Activated CD4-positive, alpha-beta T cell treated with anti-CD3 and anti-CD28 coated beads, Interleukin-2, amount 10 ng/mL, durations not matched to agents 7 days and 5 days (primary cell): ENCODE results near the gene PRKAR1B. TPM values are rescaled to one million over a fixed set of nuclear protein-coding genes. Genes with fewer than 3 reads are reported as not detected.
A peak's percentile ranks its signal among the peaks of the same experiment; 100 is the strongest.

Experiments
- CTCF ChIA-PET: fragments of 350-600 bp; sonication (Branson Sonifier 250); formaldehyde crosslinking; loops from one replicate; lab custom pipeline; 2021; ENCODE audit warnings: antibody characterized with exemption; lab: Charles Lee
- POLR2A ChIA-PET: fragments of 350-600 bp; sonication (Branson Sonifier 250); formaldehyde crosslinking; loops from one replicate; lab custom pipeline; 2021; ENCODE audit warnings: antibody characterized with exemption; lab: Charles Lee
- DNase-seq: peaks from one replicate; pipeline ENCODE4 v3.0.0-alpha.2; 2020
- H3K27ac Mint-ChIP-seq: one replicate; pipeline ENCODE4 v1.8.0; 2021; ENCODE audit warnings: mild to moderate bottlenecking, moderate library complexity, mixed read lengths
- H3K27me3 Mint-ChIP-seq: one replicate; pipeline ENCODE4 v1.8.0; 2021; ENCODE audit warnings: mixed read lengths
- H3K36me3 Mint-ChIP-seq: one replicate; pipeline ENCODE4 v1.8.0; 2021; ENCODE audit warnings: low read depth, mixed read lengths
- H3K4me1 Mint-ChIP-seq: one replicate; pipeline ENCODE4 v1.8.0; 2021; ENCODE audit warnings: mixed read lengths
- H3K4me3 Mint-ChIP-seq: one replicate; pipeline ENCODE4 v1.8.0; 2021; ENCODE audit warnings: mild to moderate bottlenecking, moderate library complexity, mixed read lengths
- H3K9me3 Mint-ChIP-seq: one replicate; pipeline ENCODE4 v1.8.0; 2021; ENCODE audit warnings: mixed read lengths
- total RNA-seq, 2 experiments: library from RNA; stranded (reverse); gene quantifications; one replicate each; pipeline ENCODE4 v1.2.3, GENCODE V29; 2021

PRKAR1B gene
- total RNA-seq, 2 experiments from 2014 or later = 29.8 to 32.5 TPM

DNA sequence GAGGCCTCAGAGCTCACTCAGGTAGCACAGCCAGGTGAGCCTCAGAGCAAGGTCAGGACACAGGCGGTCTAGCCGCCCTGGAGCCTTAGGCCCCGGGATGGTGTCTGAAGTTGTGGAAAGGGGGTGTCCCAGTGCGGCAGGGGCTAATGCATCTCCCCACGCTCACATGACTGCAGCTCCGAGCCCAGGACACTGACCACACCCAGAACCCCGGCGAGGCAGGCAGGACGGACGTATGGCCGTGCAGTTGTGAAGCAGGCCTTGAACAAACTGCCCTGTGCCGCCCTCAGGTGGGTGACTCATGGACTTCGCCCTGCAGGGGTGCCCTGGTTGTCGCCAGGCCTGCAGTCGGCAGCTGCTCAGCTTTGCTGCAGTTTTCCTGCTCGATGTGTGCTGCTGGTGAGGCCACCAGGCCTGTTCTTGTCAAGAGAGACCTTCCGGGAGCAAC lies 5.0 kb upstream of the PRKAR1B start:
- Mint-ChIP-seq H3K4me3 (no peak overlapping the region), H3K36me3 (peaks cover 17% of the 10 kb centered on the region), H3K27me3 (no peaks in the 10 kb centered on the region), H3K27ac (no peak overlapping the region), H3K4me1 (peaks cover 16% of the 10 kb centered on the region), H3K9me3 (no peaks in the 10 kb centered on the region)
- no peak for DNase-seq
- ChIA-PET CTCF (interaction anchor here (1.1 kb wide), 1 partner anchor 18 kb away, joined by 3 read pairs; no protein-coding TSS in a partner anchor), POLR2A (no interaction called here)

DNA sequence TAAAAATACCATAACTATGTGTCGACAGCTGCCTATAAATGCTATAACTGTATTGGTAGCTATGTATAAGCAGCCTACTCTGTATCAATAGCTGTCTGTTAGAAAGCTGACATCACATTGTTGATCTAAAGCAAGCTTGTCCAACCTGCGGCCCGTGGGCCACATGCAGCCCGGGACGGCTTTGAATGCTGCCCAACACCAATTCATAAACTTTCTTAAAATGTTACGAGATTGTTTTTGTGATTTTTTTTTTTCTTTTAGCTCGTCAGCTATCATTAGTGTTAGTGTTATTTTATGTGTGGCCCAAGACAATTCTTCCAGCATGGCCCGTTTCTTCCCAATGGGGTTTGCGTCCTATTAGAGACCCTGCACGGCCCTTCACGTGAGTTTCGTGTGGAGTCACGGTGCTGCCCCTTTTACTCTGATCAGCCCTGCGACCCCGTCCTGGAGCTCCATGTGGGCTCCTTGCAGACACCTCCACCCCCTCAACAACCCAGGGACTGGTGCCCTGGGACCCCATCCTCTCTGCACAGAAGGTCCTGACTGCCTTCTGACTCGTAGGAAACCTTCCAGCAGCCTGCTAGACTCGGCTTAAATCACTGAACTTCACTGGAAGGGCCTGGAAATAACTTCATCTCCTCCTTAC lies 4.5 kb upstream of the PRKAR1B start:
- Mint-ChIP-seq H3K36me3 (peaks cover 17% of the 10 kb centered on the region), H3K9me3 (no peaks in the 10 kb centered on the region), H3K4me1 (peaks cover 16% of the 10 kb centered on the region), H3K27ac (no peak overlapping the region), H3K4me3 (no peak overlapping the region), H3K27me3 (no peaks in the 10 kb centered on the region)
- POLR2A ChIA-PET = no interaction called here
- CTCF ChIA-PET = interaction anchor here (0.8 to 1.1 kb wide), 3 partner anchors 16 to 136 kb away, joined by 3 to 5 read pairs (median 4); no protein-coding TSS in a partner anchor
- DNase-seq = no peak

DNA sequence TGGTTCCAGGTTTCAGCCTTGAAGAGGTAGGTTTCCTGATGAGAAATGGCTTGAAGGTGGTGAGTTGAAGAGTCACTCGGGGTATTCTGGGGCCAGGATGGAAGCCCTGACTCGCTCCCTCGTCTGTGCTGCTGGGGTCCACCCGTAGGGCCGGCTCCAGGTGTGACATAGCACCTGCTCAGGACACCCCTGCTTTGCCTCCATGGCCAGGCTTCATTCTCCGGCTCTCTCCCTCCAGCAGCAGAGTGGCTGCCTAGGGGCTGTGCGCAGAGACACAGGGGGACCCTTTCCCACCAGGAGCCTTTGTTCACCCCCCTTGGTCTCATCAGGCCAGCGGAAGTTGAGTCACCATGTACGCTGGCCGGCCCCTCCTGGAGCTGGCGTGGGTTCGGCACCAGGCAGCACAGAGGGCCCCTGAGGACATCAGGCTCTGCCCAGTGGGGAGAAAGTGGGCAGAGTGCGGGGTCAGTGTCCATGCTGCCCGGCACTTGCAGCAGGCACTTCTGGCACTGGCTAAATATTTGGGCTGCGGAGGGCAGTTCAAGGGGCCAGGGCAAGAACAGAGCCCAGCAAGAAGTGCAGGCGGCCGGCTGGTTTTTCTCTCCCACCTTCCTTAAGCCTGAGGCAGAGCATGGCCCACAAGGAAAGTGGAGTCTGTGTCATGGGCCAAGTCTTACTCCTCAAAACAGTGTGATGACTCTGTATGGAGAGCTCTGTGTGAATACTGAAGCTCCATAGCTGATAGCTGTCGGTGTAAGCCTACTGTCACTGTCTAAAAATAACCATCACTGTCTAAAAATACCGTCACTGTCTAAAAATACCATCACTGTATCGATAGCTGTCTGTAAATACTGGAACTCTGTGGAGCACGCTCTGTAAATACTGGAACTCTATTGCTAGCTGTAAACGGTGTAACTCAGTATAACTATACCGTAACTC lies 3.7 kb upstream of the PRKAR1B start:
- no peak for DNase-seq

DNA sequence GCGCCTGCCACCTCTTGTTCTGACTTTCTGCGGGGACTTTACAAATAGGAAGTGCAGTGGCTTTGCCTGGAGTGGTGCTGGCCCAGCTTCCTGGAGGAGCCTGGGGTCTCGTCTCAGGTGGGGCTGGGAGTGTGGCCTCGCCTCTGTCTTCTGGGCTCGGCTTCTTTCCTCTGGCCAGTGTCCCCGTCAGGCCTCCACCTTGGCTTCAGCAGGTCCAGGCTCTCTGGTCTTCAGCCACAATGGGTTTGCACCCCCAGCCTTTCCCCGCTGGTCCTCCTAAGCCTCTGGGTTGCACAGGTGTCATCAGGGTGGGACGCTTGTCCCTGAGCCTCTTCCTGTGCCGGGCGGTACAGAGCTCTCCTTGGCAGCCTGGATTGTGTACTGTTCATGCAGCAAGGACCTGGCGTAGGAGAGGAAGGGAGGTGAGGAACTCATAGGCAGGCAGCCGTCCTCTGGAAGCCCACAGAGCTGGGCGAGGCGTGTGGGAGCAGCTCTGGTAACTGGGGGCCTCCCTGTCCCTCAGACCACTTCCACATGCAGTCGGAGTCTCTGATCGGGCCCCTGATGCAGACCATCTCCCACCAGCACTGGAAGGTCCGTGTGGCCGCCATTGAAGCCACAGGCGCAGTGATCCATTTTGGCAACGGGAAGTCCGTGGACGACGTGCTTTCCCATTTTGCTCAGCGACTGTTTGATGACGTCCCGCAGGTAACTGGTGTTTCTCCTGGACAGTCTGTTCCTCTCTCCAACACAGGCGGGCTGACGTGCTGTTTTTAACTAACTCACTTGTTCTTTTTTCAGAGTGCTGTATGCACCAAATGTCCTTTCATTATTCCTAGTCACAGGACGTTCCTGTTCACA lies 2.3 kb upstream of the PRKAR1B start:
- Mint-ChIP-seq H3K36me3 (peaks cover 35% of the 10 kb centered on the region), H3K9me3 (peaks cover 14% of the 10 kb centered on the region), H3K4me1 (peaks cover 31% of the 10 kb centered on the region), H3K27ac (peak overlapping the region; percentile 15), H3K27me3 (no peaks in the 10 kb centered on the region), H3K4me3 (no peak overlapping the region)
- ChIA-PET POLR2A (no interaction called here), CTCF (interaction anchor here (0.7 to 1.5 kb wide), 3 partner anchors 31 to 363 kb away, joined by 3 to 4 read pairs (median 3); no protein-coding TSS in a partner anchor)
- no peak for DNase-seq

More for the DNA sequence above, 3.7 kb upstream of the PRKAR1B start:
- POLR2A ChIA-PET = no interaction called here
- Mint-ChIP-seq H3K4me3 (no peak overlapping the region), H3K27ac (no peak overlapping the region), H3K9me3 (peaks cover 3% of the 10 kb centered on the region), H3K36me3 (peaks cover 21% of the 10 kb centered on the region), H3K27me3 (no peaks in the 10 kb centered on the region), H3K4me1 (peaks cover 20% of the 10 kb centered on the region)
- CTCF ChIA-PET = interaction anchor here (0.7 to 1.1 kb wide), 4 partner anchors 15 to 298 kb away, joined by 3 to 5 read pairs (median 4); no protein-coding TSS in a partner anchor

DNA sequence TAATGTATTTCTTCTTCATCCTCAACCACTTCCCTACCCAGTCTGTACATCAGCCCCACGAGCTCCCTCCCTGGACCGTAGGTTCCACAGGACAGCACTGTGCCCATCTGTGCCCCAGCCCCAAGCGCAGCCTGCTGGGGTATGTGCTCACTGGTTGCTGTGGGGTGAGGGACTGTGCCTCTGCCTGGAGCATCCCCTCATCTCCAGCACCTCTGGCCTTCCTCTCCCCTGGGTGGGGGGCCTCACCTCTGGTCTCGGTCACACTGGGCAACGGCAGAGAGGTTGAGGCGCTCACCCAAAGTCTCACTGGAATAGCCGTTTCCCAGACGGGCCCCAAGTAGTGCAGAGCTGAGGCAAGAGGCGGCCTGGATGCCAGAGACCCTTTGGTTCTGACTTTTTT lies 1.5 kb upstream of the PRKAR1B start:
- H3K27me3 Mint-ChIP-seq = no peaks in the 10 kb centered on the region
- ChIA-PET CTCF (interaction anchor here (0.7 to 1.5 kb wide), 3 partner anchors 32 to 363 kb away, joined by 3 to 4 read pairs (median 3); no protein-coding TSS in a partner anchor), POLR2A (no interaction called here)
- peak overlapping the region; percentile 83 for H3K27ac Mint-ChIP-seq
- H3K9me3 Mint-ChIP-seq = peaks cover 18% of the 10 kb centered on the region
- peaks cover 35% of the 10 kb centered on the region for H3K4me1 Mint-ChIP-seq
- no peak for DNase-seq
- peaks cover 42% of the 10 kb centered on the region for H3K36me3 Mint-ChIP-seq
- H3K4me3 Mint-ChIP-seq = peak overlapping the region; percentile 81

DNA sequence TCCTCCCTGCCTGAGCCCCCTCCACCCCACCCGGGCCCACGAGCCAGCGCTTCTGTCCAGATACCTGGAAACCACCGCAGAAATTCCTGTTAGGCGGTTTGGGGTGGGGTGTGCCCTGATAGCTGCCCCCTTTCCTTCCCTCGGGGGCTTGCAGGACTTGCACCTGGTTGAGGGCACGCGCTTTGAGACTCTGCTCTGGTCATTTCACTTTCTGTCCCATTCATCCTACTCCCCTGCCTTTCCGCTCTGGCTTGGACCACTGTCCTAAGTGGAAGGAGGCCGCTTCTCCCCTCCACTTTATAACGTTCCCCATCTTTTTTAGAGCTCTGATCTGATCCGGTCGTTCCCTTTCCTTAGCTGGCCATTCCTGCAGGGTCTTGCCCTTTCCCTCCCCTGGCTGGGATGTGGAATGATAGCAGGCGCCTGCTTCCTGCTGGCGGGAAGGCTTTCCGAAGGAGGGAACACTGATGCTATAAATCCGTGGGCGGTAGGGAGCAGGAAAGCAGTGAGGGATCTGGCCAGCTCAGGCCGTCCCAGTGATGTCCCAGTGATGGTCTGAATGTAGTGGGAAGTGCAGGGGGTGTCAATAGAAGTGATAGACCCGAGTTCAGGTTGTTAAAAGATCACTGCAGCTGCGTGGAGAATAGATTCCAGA lies 852 bp upstream of the PRKAR1B start:
- Mint-ChIP-seq H3K4me1 (peaks cover 35% of the 10 kb centered on the region), H3K4me3 (peak overlapping the region; percentile 81), H3K27ac (peak overlapping the region; percentile 83), H3K27me3 (no peaks in the 10 kb centered on the region), H3K36me3 (peaks cover 42% of the 10 kb centered on the region), H3K9me3 (peaks cover 22% of the 10 kb centered on the region)
- DNase-seq = no peak
- ChIA-PET CTCF (interaction anchor here (1.0 to 1.5 kb wide), 3 partner anchors 33 to 362 kb away, joined by 3 to 4 read pairs (median 4); no protein-coding TSS in a partner anchor), POLR2A (no interaction called here)

DNA sequence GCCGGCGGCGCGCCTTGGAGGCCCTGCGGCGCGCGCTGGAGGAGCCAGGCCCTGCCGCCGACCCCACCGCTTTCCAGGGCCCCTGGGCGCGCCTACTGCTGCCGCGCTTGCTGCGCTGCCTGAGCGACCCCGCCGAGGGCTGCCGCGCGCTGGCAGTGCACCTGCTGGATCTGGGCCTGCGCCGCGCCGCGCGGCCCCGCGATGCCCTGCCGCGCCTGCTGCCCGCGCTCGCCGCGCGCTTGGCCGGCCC lies 302 bp downstream of the PRKAR1B start:
- ChIA-PET POLR2A (no interaction called here), CTCF (interaction anchor here (0.6 to 1.0 kb wide), 2 partner anchors 133 to 224 kb away, joined by 3 to 4 read pairs; no protein-coding TSS in a partner anchor)
- Mint-ChIP-seq H3K4me3 (no peak overlapping the region), H3K36me3 (peaks cover 42% of the 10 kb centered on the region), H3K27ac (no peak overlapping the region), H3K9me3 (peaks cover 28% of the 10 kb centered on the region), H3K4me1 (peaks cover 35% of the 10 kb centered on the region), H3K27me3 (no peaks in the 10 kb centered on the region)
- DNase-seq = no peak

DNA sequence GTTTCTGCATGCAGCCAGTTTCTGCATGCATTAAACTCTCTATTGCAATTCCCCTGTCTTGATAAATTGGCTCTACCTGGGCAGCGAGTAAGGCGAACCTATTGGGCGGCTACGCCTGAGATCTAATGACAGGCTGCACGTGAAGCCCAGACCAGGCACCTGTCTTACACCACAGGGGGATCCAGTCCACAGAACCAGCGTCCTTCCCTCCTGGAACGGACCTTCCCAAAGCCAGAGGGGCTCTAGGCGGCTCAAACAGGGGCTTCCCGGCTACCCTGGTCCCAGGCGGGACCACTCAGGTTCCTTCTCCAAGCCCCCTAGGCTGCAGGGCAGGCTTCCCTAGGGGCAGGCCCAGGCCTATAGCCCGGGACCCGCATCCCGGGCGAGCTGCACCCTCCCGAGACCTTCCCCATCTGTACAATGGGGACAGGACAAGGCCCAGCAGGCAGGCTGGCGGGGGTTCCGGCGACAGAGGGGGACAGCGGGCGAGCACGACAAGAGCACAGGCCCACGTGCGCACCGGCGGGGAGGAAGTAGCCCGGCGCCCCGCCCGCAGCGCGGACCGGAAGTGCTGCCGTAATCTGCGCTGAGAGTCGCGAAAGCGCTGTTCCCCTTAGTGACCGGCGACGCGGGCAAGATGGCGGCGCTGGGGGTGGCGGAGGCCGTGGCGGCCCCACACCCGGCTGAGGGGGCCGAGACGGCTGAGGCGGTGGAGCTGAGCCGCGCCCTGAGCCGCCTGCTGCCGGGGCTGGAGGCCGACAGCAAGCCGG lies 812 bp downstream of the PRKAR1B start, which contains the start of gene DNAAF5:
TSS of gene DNAAF5 (plus strand) at position 616 of the 770 bp plus-strand sequence. CDS start at position 638, 22 bp downstream.
- ChIA-PET CTCF (interaction anchor here (0.6 kb wide), 1 partner anchor 225 kb away, joined by 3 read pairs; no protein-coding TSS in a partner anchor), POLR2A (no interaction called here)
- Mint-ChIP-seq H3K27me3 (no peaks in the 10 kb centered on the region), H3K36me3 (peaks cover 45% of the 10 kb centered on the region), H3K9me3 (peaks cover 31% of the 10 kb centered on the region), H3K4me3 (peak within 1 kb of the TSS; percentile 81), H3K27ac (peak within 1 kb of the TSS; percentile 89), H3K4me1 (peaks cover 35% of the 10 kb centered on the region)
- peak; percentile 88 for DNase-seq

DNA sequence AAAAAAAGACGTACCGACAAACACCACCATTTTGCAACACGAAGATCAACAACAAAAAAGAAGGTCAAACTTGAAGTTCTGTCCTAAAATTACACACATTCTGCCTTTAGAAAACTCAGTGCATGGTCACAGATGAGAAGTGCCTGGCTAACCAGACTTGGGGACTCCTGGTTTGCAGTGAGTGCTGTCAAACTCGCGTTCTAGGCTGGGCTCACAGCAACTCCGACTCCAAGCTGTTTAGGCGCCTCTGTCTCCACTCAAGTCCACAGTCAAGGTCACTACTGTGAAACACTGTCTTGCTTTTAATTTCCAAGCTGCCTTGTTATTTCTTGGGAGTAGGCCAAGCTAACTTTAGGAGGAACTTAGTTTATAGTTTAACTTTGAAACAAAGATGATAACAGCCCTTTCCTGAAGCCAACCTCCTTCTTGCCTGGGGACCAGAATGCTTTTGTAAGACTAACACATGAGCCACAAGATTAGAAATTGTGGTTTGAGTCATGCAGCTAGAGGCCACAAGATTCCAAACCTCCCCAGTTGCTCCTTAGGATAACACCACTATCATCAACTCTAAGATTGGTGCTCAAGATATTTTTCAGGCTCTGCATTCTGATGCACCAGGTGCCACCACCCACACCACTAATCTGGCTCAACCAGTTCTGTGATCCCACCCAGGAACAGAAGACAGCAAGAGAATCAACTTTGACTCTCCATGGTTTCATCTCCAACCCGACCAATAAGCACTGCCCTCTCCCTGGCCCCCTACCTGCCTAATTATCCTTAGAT lies 1.7 kb downstream of the PRKAR1B start:
- peaks cover 53% of the 10 kb centered on the region for H3K36me3 Mint-ChIP-seq
- POLR2A ChIA-PET = no interaction called here

DNA sequence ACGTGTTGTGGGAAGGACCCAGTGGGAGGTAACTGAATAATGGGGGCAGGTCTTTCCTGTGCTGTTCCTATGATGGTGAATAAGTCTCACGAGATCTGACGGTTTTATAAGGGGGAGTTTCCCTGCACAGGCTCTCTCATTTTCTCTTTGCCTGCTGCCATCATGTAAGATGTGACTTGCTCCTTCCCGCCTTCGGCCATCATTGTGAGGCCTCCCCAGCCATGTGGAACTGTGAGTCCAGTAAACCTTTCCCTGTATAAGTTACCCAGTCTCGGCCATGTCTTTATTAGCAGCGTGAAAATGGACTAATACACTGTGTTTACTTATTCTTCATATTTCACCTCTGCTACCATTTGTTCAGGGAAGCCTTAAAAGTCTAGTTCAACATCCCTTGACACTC lies 2.8 kb downstream of the PRKAR1B start:
- peaks cover 39% of the 10 kb centered on the region for H3K9me3 Mint-ChIP-seq
- ChIA-PET POLR2A (no interaction called here), CTCF (no interaction called here)
- no peaks in the 10 kb centered on the region for H3K27me3 Mint-ChIP-seq
- peaks cover 48% of the 10 kb centered on the region for H3K36me3 Mint-ChIP-seq
- DNase-seq = no peak
- no peak overlapping the region for H3K4me3 Mint-ChIP-seq
- H3K4me1 Mint-ChIP-seq = peaks cover 34% of the 10 kb centered on the region
- H3K27ac Mint-ChIP-seq = no peak overlapping the region

More for the DNA sequence above, 1.7 kb downstream of the PRKAR1B start:
- Mint-ChIP-seq H3K4me1 (peaks cover 35% of the 10 kb centered on the region), H3K9me3 (peaks cover 37% of the 10 kb centered on the region), H3K4me3 (peak overlapping the region; percentile 73), H3K27ac (peak overlapping the region; percentile 82), H3K27me3 (no peaks in the 10 kb centered on the region)
- CTCF ChIA-PET = no interaction called here
- peak; percentile 4 for DNase-seq
